ENCODE data around the gene SDK1. TPM values are rescaled to one million over a fixed set of nuclear protein-coding genes. Genes with fewer than 3 reads are reported as not detected.
"Not testable (repeated sequence)": the region's sequence is repeated elsewhere in the genome, so short reads cannot be mapped to it uniquely, and the experiment has no call there.

The SDK1 gene
- total and polyA plus RNA-seq, 2 of the 8 experiments (the other 6 are each of a cell fraction or from before 2014, with no cell fraction given) = 3.3 to 7.2 TPM

- H3K14ac ChIP-seq (ENCODE audit: insufficient read length); H2BK12ac ChIP-seq (ENCODE audit: low read depth, low read length); H4K91ac ChIP-seq (replicated peaks; ENCODE audit: insufficient read length, low read length); H4K20me1 ChIP-seq (replicated peaks in 1 of 2; ENCODE audit: control insufficient read depth in 1 of 2, insufficient read depth in 2 of 2, low read length in 2 of 2); H3K79me2 ChIP-seq (ENCODE audit: control insufficient read depth in 1 of 2, insufficient read depth in 2 of 2, low read length in 2 of 2); H2AFZ ChIP-seq (ENCODE audit: low read length); DNase-seq (ENCODE audit: low read depth in 1 of 2, low spot score in 2 of 2); H3K79me1 ChIP-seq (ENCODE audit: low read depth, low read length); H3K23me2 ChIP-seq (ENCODE audit: low read depth, low read length); H3K4me3 ChIP-seq (ENCODE audit: extremely low read depth in 1 of 4, insufficient read depth in 2 of 4, low read depth in 3 of 4, low read length in 4 of 4); POLR2A ChIA-PET (ENCODE audit: partially characterized antibody); H4K5ac ChIP-seq (ENCODE audit: insufficient read length, low read depth, low read length); H4K8ac ChIP-seq (ENCODE audit: extremely low read depth, insufficient read depth, low read length); H3K18ac ChIP-seq (ENCODE audit: extremely low read depth, low read length); H3K4me1 ChIP-seq (replicated peaks in 1 of 4; ENCODE audit: control insufficient read depth in 3 of 4, insufficient read depth in 4 of 4, low read length in 3 of 4); H3K4me2 ChIP-seq (ENCODE audit: insufficient read depth in 1 of 2, low read depth in 2 of 2, low read length in 2 of 2); H3K27ac ChIP-seq (ENCODE audit: low read depth, low read length); H2AK5ac ChIP-seq (ENCODE audit: low read depth, low read length); H3K9me3 ChIP-seq (ENCODE audit: insufficient read depth in 2 of 2, low read depth in 1 of 2, low read length in 1 of 2); H3K36me3 ChIP-seq (ENCODE audit: control insufficient read depth in 2 of 4, insufficient read depth in 4 of 4, low read length in 3 of 4); H3K23ac ChIP-seq (ENCODE audit: insufficient read length); H2BK20ac ChIP-seq (ENCODE audit: low read length); H3K4ac ChIP-seq (replicated peaks; ENCODE audit: insufficient read length, low read depth, low read length); H3K27me3 ChIP-seq (replicated peaks in 1 of 4; ENCODE audit: control insufficient read depth in 3 of 4, extremely low read depth in 1 of 4, insufficient read depth in 3 of 4, low read length in 3 of 4); FAIRE-seq; H3K56ac ChIP-seq (replicated peaks; ENCODE audit: insufficient read length, low read depth, low read length); H2BK15ac ChIP-seq (ENCODE audit: low read length); H2BK120ac ChIP-seq (replicated peaks; ENCODE audit: low read depth, low read length); H2BK5ac ChIP-seq (ENCODE audit: low read depth, low read length); H3K9ac ChIP-seq (replicated peaks in 1 of 4; ENCODE audit: extremely low read depth in 1 of 4, low read depth in 3 of 4, low read length in 3 of 4): not testable (repeated sequence)
- CTCF ChIA-PET (ENCODE audit: partially characterized antibody) = interaction anchor here (0.7 to 3.6 kb wide), 5 partner anchors 10 to 538 kb away, joined by 3 to 14 read pairs (median 4); no protein-coding TSS in a partner anchor
- 94% methylated on average over 10 of the region's 15 CpGs; no CpG with 5 or more reads in 1 of the 2 experiments for WGBS, 2 experiments (ENCODE audit: extremely low coverage in 1 of 2, insufficient coverage in 1 of 2, insufficient read length in 1 of 2, insufficient replicate concordance in 2 of 2, low coverage in 1 of 2, low lambda C conversion rate in 2 of 2, missing lambda C conversion rate in 1 of 2)
Measured at GRCh38 chr7:4260116-4260515, 959.1 kb downstream of the SDK1 start.
